Measurements from ENCODE around the gene CDH13.

The CDH13 gene

DNA sequence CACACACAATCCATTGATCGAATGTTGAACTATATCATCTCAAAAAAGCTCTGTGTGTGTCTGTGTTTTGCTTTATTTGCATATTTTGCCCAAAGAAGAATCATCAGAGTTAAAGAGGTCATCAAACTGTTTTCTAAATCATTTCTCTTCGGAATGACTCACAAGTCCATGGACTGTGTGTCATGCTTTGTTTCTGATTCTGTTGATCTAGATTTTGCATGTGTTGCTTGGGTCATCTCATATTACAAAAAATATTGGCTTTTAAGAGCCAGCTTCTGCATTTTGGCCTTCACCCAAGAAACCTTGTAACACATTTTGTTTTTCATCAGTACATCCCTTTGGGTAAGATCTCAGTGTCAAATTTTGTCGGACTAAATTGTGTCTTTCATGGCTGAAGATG, 709.8 kb downstream of the CDH13 start:
- TF ChIP-seq SIN3A (IDR thresholded peaks at IDR 0.05; ENCODE audit: borderline replicate concordance, insufficient read depth, low read length) (no peak), FOXP2 (optimal IDR thresholded peaks at IDR 0.05; ENCODE audit: borderline replicate concordance, extremely low read depth, extremely low read length, insufficient read depth) (no peak), TAF1 (IDR thresholded peaks at IDR 0.05; ENCODE audit: borderline replicate concordance, insufficient read depth, low read length) (no peak), POLR2AphosphoS5 (IDR thresholded peaks at IDR 0.05; ENCODE audit: low read depth, low read length) (no peak)
- TF ChIP-seq, protein P1, sequence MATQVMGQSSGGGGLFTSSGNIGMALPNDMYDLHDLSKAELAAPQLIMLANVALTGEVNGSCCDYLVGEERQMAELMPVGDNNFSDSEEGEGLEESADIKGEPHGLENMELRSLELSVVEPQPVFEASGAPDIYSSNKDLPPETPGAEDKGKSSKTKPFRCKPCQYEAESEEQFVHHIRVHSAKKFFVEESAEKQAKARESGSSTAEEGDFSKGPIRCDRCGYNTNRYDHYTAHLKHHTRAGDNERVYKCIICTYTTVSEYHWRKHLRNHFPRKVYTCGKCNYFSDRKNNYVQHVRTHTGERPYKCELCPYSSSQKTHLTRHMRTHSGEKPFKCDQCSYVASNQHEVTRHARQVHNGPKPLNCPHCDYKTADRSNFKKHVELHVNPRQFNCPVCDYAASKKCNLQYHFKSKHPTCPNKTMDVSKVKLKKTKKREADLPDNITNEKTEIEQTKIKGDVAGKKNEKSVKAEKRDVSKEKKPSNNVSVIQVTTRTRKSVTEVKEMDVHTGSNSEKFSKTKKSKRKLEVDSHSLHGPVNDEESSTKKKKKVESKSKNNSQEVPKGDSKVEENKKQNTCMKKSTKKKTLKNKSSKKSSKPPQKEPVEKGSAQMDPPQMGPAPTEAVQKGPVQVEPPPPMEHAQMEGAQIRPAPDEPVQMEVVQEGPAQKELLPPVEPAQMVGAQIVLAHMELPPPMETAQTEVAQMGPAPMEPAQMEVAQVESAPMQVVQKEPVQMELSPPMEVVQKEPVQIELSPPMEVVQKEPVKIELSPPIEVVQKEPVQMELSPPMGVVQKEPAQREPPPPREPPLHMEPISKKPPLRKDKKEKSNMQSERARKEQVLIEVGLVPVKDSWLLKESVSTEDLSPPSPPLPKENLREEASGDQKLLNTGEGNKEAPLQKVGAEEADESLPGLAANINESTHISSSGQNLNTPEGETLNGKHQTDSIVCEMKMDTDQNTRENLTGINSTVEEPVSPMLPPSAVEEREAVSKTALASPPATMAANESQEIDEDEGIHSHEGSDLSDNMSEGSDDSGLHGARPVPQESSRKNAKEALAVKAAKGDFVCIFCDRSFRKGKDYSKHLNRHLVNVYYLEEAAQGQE (IDR thresholded peaks at IDR 0.05; ENCODE audit: insufficient read depth in 1 of 2, low read depth in 2 of 2, low read length in 2 of 2): no peak

DNA sequence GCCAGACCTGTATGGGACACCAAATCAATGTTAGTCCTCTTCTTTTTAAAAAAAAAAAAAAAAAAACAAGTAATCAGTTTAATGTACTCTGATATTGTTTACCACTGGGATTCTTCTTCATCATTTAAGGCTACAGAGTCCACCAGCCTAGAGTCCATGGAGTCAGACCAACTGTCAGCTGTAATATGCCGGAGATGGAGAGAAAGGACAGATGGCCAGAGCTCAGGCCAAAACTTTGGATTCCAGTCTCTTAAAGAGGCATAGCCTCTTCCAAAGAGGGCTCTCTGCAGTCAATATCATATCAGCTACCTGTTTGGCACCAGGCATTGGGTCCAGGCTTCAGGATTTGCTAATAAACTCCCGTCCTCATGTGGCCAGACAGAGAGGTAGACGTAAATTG, 711.4 kb downstream of the CDH13 start:
- TF ChIP-seq SIN3A (IDR thresholded peaks at IDR 0.05; ENCODE audit: borderline replicate concordance, insufficient read depth, low read length) (no peak), POLR2AphosphoS5 (IDR thresholded peaks at IDR 0.05; ENCODE audit: low read depth, low read length) (no peak), FOXP2 (optimal IDR thresholded peaks at IDR 0.05; ENCODE audit: borderline replicate concordance, extremely low read depth, extremely low read length, insufficient read depth) (no peak), TAF1 (IDR thresholded peaks at IDR 0.05; ENCODE audit: borderline replicate concordance, insufficient read depth, low read length) (no peak)
- TF ChIP-seq, protein P1 (IDR thresholded peaks at IDR 0.05; ENCODE audit: insufficient read depth in 1 of 2, low read depth in 2 of 2, low read length in 2 of 2): no peak

DNA sequence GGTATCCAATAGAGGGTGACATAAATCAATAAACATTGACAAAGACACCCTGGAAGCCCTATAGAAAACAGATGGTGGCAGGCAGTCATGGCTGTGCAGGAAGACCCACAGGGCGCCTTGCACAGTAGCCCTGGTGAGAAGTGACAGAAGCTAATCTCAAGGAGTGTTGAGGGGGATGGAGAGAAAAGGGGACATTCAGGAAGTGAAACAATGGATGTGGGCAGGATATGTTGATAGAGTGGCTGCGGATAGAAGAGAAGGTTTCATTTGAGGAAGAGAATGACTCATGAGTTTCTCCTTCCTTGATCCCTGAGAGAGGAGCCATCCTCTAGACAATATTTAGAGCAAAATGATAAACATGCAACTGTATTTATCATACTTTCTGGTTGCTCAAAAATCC, 712.2 kb downstream of the CDH13 start:
- TF ChIP-seq POLR2AphosphoS5 (IDR thresholded peaks at IDR 0.05; ENCODE audit: low read depth, low read length) (no peak), TAF1 (IDR thresholded peaks at IDR 0.05; ENCODE audit: borderline replicate concordance, insufficient read depth, low read length) (no peak), SIN3A (IDR thresholded peaks at IDR 0.05; ENCODE audit: borderline replicate concordance, insufficient read depth, low read length) (no peak), FOXP2 (optimal IDR thresholded peaks at IDR 0.05; ENCODE audit: borderline replicate concordance, extremely low read depth, extremely low read length, insufficient read depth) (no peak)
- TF ChIP-seq, protein P1 (IDR thresholded peaks at IDR 0.05; ENCODE audit: insufficient read depth in 1 of 2, low read depth in 2 of 2, low read length in 2 of 2): no peak

DNA sequence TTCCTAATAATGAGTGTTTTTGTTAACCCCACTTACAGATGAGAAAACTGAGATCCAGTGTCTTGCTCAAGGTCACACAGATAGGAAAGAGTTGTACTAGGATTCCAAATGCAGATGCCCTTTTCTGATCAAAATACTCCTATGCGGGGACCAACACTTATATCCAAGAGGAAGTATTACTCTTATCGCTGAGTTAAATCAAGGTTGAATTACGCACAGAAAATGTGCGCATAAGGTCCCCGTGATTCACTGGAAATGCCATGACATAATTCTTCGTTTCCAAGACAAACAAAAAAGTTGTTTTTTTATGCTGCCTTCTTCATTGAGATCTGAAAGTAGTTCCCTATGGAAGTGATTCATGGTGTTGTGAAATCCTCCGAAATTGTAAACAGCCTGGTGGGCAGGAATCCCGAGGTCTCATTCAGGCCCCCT, 717.2 kb downstream of the CDH13 start:
- TF ChIP-seq POLR2AphosphoS5 (IDR thresholded peaks at IDR 0.05; ENCODE audit: low read depth, low read length): no peak

DNA sequence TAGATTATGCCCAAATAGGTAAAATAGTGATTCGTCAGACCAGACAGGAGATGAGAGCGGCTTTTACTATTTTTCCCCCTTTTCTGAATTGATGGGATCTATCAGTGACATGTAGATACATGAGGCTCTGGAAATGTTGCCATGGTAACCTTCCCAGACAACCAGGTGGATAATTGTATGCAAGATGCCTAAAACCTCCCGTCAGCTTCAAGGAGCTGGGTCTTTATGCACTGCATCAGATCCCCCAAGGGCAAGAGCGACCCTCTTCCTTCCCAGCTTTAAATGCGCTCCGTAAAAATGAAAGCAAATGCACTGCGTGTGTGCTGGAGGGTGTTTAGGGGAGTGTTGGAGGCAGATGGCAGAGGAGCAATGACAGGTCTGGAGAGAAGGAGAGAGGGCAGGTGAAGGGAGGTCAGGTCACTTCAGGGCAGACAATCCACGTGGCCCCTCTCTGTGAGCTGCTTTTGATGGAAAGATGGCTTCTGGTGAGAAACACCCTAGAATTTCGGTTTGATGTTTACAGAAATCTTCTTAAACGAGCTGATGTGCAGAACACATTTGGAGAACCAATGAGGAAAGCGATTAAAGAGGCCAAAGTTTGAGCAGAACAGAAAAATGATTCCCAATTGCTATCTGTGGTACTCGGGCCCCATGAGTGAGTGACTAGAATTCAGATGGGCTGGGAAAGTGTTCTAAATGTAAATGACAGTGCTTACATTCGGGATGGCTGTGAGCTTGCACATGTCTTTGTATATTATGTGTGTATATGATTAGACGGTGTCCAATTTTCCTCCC, 719.3 kb downstream of the CDH13 start:
- TF ChIP-seq, protein P1 (IDR thresholded peaks at IDR 0.05; ENCODE audit: insufficient read depth in 1 of 2, low read depth in 2 of 2, low read length in 2 of 2): no peak
- TF ChIP-seq POLR2AphosphoS5 (IDR thresholded peaks at IDR 0.05; ENCODE audit: low read depth, low read length) (no peak), SIN3A (IDR thresholded peaks at IDR 0.05; ENCODE audit: borderline replicate concordance, insufficient read depth, low read length) (no peak), FOXP2 (optimal IDR thresholded peaks at IDR 0.05; ENCODE audit: borderline replicate concordance, extremely low read depth, extremely low read length, insufficient read depth) (no peak), TAF1 (IDR thresholded peaks at IDR 0.05; ENCODE audit: borderline replicate concordance, insufficient read depth, low read length) (no peak)
